ENCODE data around the gene MFSD6.
A peak's percentile ranks its signal among the peaks of the same experiment; 100 is the strongest.

The MFSD6 gene

DNA sequence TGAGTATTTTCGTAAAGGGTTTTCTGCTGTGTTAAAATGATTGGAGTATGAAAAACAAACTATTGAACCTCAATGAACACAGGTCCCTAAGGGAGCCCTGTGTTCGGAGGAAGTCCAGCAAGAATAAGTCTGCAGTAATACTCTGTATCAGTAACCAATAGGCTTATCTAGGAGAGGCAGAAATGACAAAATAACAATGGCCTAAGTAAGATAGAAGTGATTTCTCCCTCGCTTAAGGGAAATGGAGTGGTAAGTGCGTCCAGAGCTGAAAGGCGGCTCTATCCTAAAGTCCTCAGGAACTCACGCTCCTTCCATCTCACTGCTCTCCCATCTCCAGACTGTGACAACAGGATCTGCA, 29.3 kb upstream of the MFSD6 start:
- H3K4me3 ChIP-seq (ENCODE audit: low read depth, low read length): no peak overlapping the region
- no peak for DNase-seq (ENCODE audit: low read depth, low spot score)
- TF ChIP-seq, protein P1, sequence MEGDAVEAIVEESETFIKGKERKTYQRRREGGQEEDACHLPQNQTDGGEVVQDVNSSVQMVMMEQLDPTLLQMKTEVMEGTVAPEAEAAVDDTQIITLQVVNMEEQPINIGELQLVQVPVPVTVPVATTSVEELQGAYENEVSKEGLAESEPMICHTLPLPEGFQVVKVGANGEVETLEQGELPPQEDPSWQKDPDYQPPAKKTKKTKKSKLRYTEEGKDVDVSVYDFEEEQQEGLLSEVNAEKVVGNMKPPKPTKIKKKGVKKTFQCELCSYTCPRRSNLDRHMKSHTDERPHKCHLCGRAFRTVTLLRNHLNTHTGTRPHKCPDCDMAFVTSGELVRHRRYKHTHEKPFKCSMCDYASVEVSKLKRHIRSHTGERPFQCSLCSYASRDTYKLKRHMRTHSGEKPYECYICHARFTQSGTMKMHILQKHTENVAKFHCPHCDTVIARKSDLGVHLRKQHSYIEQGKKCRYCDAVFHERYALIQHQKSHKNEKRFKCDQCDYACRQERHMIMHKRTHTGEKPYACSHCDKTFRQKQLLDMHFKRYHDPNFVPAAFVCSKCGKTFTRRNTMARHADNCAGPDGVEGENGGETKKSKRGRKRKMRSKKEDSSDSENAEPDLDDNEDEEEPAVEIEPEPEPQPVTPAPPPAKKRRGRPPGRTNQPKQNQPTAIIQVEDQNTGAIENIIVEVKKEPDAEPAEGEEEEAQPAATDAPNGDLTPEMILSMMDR (IDR thresholded peaks at IDR 0.05; ENCODE audit: low read depth, low read length): no peak
- in situ Hi-C loops (cut with HindIII; ENCODE audit: low sequenced_read_pairs): no loop called here

DNA sequence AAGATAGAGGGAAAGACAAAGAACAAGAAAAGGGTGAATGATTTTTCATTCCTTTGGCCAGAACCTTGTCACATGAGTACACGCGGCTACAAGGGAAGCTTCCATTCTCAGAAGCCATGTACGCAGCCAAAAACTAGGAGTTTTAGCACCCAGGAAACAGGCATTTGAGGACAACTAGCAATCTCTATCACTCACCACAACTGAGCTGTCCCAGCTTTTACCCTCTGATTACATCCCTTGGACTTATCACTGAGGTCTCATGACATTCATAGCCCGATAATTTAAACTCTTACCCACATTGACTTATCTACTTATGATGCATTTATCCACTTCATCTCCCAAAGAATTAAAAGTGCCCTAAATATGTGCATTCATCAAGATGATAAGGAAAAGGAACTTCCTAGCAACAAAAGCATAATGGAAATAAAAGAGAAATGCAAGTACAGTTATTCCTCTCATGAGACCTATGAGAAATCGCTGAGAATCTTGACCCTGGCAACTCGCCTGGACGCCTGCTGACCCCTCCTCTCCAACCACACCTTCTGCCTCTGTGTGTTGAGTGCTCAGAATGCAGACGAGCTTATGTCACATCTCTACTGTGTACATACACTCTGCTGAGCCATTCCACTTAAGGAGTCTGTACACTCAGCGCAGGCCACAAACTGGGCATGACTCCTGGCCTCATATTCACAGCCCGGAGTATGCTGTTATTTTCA, 28.7 kb upstream of the MFSD6 start:
- in situ Hi-C loops (cut with HindIII; ENCODE audit: low sequenced_read_pairs): no loop called here
- DNase-seq (ENCODE audit: low read depth, low spot score): peak; percentile 59
- TF ChIP-seq, protein P1 (IDR thresholded peaks at IDR 0.05; ENCODE audit: low read depth, low read length): no peak
- no peak overlapping the region for H3K4me3 ChIP-seq (ENCODE audit: low read depth, low read length)

DNA sequence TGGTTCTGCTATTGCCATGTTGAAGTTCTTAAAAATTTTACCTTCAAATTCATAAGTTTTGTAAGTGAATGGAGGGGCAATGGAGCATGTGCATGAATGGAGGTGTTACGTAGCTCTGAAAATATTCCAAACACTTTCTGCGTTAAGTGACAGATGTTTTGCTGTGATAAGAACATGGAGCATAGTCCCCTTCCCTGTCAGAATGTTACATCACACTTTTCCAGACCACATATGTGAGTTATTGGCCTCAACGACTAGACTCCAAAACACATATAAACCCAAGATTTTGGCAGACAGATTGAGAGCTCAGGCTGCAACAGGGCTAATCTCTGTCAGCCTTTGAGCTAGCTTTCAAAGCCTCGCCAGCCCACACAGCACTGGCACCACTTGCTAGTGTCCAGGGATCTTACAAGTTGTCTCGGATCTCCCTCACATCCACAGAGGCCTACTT, 27.2 kb upstream of the MFSD6 start:
- DNase-seq (ENCODE audit: low read depth, low spot score): no peak
- H3K4me3 ChIP-seq (ENCODE audit: low read depth, low read length): no peak overlapping the region
- in situ Hi-C loops (cut with HindIII; ENCODE audit: low sequenced_read_pairs): no loop called here
- TF ChIP-seq, protein P1 (IDR thresholded peaks at IDR 0.05; ENCODE audit: low read depth, low read length): no peak

DNA sequence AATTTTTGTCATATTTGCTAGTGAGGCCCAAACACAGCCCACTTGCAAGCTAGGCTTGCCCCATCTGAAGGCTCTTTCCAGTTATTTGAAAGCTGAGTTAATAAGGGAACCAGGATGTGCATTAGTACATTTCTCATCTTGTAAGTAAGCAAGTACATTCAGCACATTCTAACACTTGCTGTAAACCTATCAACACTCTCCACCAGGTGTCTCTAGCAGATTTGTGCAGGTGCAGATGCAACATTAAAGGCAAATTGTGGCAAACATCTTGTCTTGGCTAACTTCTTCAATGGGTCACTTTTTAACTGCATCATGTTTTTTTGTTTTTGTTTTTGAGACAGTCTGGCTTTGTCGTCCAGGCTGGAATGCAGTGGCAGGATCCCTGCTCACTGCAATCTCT, 25.3 kb upstream of the MFSD6 start:
- in situ Hi-C loops (cut with HindIII; ENCODE audit: low sequenced_read_pairs): no loop called here
- TF ChIP-seq, protein P1 (IDR thresholded peaks at IDR 0.05; ENCODE audit: low read depth, low read length): peak; percentile 45
- no peak overlapping the region for H3K4me3 ChIP-seq (ENCODE audit: low read depth, low read length)
- DNase-seq (ENCODE audit: low read depth, low spot score): peak; percentile 52

DNA sequence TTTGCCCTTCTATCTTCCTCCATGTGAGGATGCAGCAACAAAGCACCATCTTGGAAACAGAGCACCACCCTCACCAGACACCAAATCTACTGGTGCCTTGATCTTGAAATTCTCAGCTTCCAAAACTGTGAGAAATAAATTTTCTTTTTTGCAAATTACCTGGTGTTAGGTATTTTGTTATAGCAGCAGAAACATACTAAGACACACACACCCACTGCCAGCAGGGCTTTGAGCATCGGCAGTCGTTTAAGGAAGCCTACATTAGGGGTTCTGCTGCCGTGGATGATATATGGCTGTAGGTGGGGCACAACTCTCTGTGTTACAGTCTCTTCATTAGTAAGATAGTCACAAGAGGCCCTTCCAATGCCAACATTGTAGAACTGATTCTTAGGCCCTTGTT, 20.7 kb upstream of the MFSD6 start:
- DNase-seq (ENCODE audit: low read depth, low spot score): no peak
- no peak overlapping the region for H3K4me3 ChIP-seq (ENCODE audit: low read depth, low read length)
- TF ChIP-seq, protein P1 (IDR thresholded peaks at IDR 0.05; ENCODE audit: low read depth, low read length): no peak
- in situ Hi-C loops (cut with HindIII; ENCODE audit: low sequenced_read_pairs): no loop called here

DNA sequence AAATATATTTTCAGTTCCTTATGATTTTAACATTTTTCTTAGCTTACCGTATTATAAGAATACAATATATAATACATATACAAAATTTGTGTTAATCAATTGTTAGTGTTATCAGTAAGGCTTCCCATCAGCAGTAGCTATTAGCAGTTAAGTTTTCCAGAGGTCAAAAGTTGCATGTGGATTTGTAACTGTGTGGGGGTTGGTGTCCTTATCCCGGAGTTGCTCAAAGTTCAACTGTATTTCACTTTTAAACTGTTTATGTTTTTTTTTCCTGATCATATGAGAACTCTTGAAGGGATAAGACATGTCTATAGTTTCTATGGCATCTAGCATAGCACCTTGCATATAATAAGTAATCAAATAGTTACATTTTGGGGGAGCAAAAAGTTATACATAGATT, 11.9 kb upstream of the MFSD6 start:
- TF ChIP-seq, protein P1 (IDR thresholded peaks at IDR 0.05; ENCODE audit: low read depth, low read length): no peak
- in situ Hi-C loops (cut with HindIII; ENCODE audit: low sequenced_read_pairs): no loop called here
- no peak for DNase-seq (ENCODE audit: low read depth, low spot score)
- H3K4me3 ChIP-seq (ENCODE audit: low read depth, low read length): no peak overlapping the region
